ENCODE results near the gene TAAR5.

- TF ChIP-seq, protein P1, sequence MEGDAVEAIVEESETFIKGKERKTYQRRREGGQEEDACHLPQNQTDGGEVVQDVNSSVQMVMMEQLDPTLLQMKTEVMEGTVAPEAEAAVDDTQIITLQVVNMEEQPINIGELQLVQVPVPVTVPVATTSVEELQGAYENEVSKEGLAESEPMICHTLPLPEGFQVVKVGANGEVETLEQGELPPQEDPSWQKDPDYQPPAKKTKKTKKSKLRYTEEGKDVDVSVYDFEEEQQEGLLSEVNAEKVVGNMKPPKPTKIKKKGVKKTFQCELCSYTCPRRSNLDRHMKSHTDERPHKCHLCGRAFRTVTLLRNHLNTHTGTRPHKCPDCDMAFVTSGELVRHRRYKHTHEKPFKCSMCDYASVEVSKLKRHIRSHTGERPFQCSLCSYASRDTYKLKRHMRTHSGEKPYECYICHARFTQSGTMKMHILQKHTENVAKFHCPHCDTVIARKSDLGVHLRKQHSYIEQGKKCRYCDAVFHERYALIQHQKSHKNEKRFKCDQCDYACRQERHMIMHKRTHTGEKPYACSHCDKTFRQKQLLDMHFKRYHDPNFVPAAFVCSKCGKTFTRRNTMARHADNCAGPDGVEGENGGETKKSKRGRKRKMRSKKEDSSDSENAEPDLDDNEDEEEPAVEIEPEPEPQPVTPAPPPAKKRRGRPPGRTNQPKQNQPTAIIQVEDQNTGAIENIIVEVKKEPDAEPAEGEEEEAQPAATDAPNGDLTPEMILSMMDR (conservative IDR thresholded peaks at IDR 0.05; ENCODE audit: low read depth, low read length): no peak
- TF ChIP-seq EZH2 (IDR thresholded peaks at IDR 0.05; ENCODE audit: low read length, unreplicated experiment): no peak
- TF ChIP-seq EZH2phosphoT487 (IDR thresholded peaks at IDR 0.05; ENCODE audit: borderline replicate concordance, low read length): no peak
These were observed 25.0 kb upstream of the TAAR5 start for GRCh38 chr6:132614554-132614953.

Data from PC-3 (cell line).